ENCODE results near the gene CIPC.

Gene CIPC, protein sequence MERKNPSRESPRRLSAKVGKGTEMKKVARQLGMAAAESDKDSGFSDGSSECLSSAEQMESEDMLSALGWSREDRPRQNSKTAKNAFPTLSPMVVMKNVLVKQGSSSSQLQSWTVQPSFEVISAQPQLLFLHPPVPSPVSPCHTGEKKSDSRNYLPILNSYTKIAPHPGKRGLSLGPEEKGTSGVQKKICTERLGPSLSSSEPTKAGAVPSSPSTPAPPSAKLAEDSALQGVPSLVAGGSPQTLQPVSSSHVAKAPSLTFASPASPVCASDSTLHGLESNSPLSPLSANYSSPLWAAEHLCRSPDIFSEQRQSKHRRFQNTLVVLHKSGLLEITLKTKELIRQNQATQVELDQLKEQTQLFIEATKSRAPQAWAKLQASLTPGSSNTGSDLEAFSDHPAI

GRCh38 chr14:77097700-77098528 is at the start of gene CIPC:
Gene CIPC, plus strand, starts transcription at chr14:77098258. Its CDS starts 7,451 bp downstream, at chr14:77105709.
- DNase-seq: peak; percentile 99

- no peak for DNase-seq
Observed at GRCh38 chr14:77051116-77051515, 46.9 kb upstream of the CIPC start.

DNA sequence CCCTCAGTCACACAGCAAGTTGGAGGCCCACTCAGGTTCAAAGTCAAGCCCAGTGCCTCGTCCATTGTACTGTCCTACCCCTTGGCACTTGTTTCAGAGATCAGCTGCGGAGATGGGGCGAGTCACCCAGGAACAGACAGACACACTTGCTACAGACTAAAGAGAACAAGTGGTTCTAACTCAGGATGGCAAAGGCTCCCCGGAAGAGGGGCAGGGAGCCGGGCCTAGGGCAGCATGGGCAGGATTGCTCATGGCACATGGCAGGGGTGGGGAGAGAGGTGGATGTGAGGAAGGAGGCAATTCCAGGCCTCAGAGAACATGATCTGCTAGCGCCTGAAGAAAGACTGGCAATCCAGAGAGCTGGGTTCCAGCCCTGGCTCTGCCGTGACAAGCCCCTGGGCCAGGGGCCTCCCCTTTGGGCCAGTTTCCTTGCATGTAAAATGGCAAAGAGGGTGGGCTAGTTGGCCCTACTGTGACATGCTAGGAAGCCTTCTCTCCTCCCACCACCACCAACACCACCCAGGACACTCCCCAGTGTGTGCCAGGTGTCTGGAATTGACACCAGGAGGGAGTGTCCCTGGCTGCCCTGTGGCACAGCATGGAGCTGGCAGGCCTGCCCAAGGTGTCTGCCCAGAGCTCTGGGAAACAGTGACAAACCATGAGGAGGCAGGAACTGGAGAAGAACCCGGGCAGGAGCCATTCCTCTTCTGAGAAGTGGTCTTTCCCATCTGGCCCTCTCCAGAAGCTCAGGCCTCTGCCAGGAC is 45.6 kb upstream of the CIPC start:
- no peak for DNase-seq

DNA sequence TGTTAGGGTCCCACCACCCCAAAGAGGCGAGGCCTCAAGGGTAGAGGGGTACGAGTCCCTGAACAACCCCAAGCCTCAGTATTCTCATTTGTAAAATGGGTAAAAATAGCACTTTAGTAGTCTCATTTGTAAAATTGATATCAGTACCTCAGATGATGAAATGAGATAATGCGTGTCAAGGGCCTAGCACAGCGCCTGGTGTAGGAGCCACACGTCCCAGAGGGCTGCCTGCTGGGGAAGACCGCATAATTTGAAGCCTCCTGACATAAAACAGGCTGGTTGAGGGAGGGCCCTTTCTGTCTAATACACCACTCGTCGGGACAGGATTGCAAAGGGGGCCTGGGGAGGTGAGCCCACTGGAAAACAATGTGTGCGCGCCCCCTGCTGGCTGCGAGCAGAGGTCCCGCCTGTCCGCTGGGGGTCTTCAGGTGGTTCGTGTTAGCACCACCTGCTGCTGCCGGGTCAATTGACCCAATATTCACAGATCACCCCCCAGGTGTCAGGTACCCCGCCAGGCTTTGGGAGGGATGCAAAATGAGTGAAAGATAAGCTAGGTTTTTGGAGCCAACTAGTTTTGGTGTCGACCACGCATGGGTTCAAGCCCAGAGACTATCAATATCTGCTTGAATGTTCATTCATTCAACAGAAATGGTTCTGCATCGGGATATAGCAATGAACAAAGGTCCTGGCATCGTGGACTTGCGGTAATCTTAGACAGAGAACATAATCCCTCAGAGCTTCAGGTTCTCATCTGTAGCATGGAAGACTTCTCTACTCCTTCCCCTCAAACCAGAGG is 44.8 kb upstream of the CIPC start:
- peak; percentile 58 for DNase-seq

DNA sequence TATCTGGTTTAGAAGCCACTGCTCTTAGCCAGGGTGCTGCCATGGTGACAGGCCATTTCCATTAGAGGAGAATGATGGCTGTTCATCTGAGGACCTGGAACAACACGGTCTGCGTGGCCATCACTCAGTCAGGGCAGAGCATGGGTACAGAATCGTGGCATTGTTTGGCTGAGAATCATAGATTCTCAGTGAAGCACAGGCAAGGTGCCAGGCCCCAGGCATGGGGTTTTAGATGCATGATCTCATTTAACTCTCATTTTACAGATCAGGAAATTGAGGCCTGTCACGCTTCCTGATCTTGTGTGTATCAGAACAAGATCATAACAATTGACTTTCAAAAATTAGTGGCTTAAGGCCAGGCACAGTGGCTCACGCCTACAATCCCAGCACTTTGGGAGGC is 42.8 kb upstream of the CIPC start:
- no peak for DNase-seq

DNA sequence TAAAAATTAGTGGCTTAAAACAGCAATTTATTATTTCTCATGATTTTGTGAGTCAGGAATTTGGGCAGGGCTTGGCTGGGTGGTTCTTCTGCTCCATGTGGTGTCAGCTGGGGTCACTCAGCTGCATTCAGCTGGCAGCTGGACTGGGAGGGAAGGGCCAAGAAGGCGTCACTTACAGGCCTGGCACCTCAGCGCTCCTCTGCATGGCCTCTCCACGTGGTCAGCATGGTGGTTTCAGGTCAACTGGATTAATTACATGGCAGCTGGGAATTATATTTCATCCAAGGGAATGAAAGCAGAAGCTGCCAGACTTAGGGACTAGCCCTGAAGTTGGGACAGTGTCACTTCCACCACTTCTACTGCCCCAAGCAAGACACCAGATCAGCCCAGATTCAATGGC is 42.1 kb upstream of the CIPC start:
- DNase-seq: no peak

DNA sequence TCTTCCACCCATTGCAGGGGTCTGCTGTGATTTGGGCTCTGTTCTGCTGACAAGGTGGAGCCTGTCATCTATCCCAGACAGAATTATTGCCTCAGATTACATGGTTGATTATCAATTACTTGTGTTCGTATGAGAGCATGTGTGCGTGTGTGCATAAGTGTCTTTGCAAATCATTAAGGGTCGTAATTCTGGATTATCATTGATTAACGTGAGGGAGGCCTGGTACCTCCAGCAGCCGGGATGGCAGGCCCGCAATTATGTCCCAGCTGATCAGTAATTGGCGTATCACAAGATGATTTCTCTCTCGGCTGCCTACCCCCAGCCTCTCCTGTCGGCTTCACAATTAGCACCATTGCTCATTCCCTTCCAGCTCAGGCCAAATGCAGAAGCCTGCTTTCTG is 39.9 kb upstream of the CIPC start:
- no peak for DNase-seq

- no peak for DNase-seq
Observed at GRCh38 chr14:77058785-77059184, 39.3 kb upstream of the CIPC start.

- peak; percentile 61 for DNase-seq
Observed at GRCh38 chr14:77059276-77059915, 38.7 kb upstream of the CIPC start.

DNA sequence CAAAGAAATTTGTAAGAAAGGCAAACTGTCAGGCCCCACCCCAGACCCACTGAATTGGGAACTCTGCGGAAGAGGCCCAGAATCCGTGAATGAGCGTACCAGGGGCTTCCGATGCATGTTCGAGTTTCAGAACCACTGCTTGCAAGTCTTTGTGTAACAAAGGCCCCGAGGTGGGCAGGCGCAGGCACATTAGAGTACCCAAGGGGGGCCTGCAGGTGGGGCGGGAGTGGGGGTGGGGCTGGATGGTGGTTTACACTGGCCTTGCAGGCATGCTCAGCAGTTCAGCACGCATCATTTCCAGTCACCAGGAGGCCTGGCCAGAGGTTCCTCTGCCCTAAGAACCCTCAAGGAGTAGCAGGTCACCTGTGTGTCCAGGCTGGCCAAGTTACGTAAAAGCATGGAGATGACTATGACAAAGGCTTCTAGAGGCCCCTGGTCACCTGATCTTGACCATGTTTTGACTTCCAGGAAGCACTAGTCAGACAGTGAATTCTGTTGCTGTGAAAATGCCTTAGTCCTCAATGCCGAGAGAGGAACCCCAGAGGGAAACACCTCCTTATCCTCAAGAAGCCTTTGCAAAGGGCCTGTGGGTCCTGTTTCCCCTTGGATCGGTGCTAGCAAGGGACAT is 36.3 kb upstream of the CIPC start:
- no peak for DNase-seq

DNA sequence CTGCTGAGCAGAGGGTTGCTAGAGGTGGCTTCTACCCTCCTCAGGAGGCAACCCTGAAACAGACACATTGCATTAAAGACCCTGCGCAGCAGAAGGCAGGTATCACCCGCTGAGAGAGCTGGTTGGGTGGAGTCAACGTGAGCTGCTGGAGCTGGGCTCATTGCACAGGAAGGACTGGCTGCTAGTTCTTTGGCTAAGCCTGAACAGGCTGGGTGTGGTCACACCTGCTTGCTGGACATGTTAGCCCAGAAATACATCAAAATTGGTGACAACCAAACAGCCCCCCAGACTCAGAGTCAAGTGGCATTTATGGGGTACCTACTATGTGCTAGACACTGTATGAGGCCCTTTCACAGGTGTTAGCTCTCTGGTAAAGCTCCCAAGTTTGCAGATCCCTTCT is 35.8 kb upstream of the CIPC start:
- no peak for DNase-seq

- no peak for DNase-seq
Observed at GRCh38 chr14:77063571-77064171, 34.4 kb upstream of the CIPC start.

DNA sequence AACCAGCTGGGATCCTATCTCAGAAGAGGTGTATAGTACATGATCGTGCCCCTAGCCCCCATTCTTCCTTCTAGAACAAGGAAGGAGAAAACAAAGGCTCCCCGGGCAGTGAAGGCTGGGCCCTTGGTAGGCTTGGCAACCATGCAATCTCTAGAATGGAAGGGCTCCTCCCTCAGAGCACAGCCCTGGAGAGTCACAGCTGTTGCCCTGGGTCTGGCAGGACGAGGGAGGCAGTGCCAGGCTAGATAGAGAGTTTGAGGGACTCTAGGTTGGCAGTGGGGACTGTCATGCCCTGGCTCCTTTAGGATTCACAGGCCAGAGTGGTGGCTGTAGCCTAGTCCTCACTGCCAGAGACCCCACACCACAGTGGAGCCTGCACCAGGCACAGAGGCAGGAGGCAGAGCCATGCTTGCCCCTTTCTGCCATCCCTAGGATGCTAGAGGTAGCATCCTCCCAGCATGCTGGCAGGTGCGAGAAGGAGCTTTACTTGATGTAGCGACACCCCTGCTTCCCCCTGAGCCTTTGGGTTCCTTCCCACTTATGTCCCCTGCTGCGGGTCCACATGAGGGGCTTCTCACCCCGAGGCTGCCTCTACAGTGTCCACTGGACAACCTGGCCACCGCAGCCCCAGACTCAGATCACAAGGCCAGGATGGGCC is 33.4 kb upstream of the CIPC start:
- no peak for DNase-seq

DNA sequence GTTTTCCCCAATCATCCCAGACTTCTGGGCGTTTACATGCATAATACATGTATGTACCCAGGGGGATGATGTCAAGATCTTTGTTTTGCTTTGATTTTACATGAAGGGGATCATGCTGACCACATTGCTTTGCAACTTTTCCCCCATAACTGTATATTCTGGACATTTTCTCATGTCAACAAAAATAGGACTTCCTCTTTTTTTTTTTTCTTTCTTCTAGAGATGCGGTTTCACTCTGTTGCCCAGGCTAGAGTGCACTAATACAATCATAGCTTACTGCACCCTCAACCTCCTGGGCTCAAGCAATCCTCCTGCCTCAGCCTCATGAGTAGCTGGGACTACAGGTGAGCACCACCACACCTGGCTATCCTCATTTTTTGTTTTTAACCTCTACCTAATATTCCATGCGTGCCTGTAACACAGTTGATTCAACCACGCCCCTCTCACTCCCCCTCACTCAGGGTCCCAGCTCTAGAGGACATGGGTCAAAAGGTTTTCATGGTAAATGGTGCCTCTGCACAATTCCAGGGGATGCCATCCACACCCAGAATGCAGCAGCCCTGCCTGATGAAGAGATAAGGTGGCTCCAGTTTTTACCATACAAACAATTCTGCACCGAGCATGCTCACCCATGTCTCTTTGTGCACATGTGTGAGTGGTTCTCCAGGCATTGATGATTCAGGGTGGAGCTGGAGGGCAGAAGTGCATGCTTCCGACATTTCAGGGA is 32.0 kb upstream of the CIPC start:
- DNase-seq: no peak

DNA sequence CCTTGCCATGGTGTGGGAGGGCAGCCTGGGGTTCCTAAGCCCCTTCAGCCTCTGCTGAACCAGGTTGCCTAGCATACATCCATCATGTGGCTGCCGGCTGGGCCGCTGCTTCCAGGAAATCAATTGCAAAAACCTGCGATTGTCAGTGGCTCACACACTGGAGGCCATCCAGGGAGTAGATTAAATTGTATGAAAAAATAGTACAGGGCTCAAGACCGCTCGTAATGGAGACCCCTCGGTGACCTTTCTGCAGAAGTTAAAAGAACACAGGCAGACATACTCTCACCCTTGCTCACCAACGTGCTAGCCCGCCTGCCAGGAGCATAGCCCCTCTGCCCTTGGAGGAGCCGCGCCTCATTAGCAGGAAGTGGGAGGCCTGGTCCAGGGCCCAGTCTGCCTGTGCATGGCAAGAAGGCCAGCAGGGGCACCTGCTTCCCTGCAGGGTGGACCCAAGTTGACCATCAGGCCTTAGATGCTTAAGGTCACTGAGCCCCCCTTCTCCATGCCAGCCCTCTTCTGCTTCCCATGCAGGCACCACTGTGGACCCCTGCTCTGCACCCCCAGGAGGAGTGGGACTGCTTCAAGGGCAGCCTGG is 31.4 kb upstream of the CIPC start:
- DNase-seq: no peak

GRCh38 chr14:77067632-77068516 is 30.2 kb upstream of the CIPC start:
- DNase-seq: peak; percentile 85

GRCh38 chr14:77068517-77069200 is 29.4 kb upstream of the CIPC start:
- no peak for DNase-seq

GRCh38 chr14:77069551-77069950 is 28.5 kb upstream of the CIPC start:
- no peak for DNase-seq

All from DMS53 (cell line).